C4-2B (cell line): ENCODE data around the gene STRIP2.

Experiments used
- ZFX ChIP-seq: fragments of 450-650 bp; IDR thresholded peaks from 2 replicates; pipeline ENCODE4 v1.6.1; 2017
- TF ChIP-seq, protein P1 (sequence below): fragments of 450-650 bp; conservative IDR thresholded peaks from 2 replicates; pipeline ENCODE4 v1.5.1; 2017; ENCODE audit warnings: mild to moderate bottlenecking

GRCh38 chr7:129431911-129432643 is 2.2 kb upstream of the STRIP2 start:
- TF ChIP-seq, protein P1, sequence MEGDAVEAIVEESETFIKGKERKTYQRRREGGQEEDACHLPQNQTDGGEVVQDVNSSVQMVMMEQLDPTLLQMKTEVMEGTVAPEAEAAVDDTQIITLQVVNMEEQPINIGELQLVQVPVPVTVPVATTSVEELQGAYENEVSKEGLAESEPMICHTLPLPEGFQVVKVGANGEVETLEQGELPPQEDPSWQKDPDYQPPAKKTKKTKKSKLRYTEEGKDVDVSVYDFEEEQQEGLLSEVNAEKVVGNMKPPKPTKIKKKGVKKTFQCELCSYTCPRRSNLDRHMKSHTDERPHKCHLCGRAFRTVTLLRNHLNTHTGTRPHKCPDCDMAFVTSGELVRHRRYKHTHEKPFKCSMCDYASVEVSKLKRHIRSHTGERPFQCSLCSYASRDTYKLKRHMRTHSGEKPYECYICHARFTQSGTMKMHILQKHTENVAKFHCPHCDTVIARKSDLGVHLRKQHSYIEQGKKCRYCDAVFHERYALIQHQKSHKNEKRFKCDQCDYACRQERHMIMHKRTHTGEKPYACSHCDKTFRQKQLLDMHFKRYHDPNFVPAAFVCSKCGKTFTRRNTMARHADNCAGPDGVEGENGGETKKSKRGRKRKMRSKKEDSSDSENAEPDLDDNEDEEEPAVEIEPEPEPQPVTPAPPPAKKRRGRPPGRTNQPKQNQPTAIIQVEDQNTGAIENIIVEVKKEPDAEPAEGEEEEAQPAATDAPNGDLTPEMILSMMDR: no peak
- TF ChIP-seq ZFX: no peak
